Epithelial cell of esophagus (primary cell): ENCODE measurements around the gene WNT7A.

Experiments
- DNase-seq: peaks from one replicate; pipeline ENCODE4 v3.0.0; 2010; ENCODE audit warnings: low read depth
- H3K4me3 ChIP-seq: 2 replicates; pipeline ENCODE4 v1.5.1; 2011; ENCODE audit warnings: mild to moderate bottlenecking, low read length, control low read depth
- CTCF ChIP-seq: IDR thresholded peaks from 2 replicates; pipeline ENCODE4 v1.5.1; 2011; ENCODE audit warnings: low read depth, mild to moderate bottlenecking, low read length, control low read depth, inconsistent platforms; ENCODE audit not compliant: insufficient read depth; ENCODE audit errors: missing control alignments

WNT7A gene

DNA sequence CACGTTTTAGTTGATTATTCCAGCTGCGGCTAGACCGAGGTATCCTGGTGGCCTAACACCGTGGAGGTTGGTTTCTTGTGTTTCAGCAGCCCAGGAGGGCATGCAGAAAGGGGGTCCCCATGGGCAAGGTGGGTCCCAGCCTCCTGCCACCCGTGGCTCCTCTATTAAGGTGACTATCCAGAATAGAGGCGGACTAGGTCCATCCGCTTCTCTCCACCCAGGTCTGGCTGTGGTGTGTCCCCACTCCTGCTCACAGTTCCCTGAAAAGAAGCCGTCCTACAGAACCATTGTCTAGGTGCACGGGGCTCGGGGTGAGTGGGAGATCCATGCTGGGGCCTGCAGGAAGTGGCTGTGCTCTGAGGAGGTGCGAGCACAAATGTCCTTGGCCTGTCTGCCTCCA is 81.5 kb downstream of the WNT7A start:
- DNase-seq = no peak
- H3K4me3 ChIP-seq = no peak overlapping the region
- TF ChIP-seq CTCF = no peak

DNA sequence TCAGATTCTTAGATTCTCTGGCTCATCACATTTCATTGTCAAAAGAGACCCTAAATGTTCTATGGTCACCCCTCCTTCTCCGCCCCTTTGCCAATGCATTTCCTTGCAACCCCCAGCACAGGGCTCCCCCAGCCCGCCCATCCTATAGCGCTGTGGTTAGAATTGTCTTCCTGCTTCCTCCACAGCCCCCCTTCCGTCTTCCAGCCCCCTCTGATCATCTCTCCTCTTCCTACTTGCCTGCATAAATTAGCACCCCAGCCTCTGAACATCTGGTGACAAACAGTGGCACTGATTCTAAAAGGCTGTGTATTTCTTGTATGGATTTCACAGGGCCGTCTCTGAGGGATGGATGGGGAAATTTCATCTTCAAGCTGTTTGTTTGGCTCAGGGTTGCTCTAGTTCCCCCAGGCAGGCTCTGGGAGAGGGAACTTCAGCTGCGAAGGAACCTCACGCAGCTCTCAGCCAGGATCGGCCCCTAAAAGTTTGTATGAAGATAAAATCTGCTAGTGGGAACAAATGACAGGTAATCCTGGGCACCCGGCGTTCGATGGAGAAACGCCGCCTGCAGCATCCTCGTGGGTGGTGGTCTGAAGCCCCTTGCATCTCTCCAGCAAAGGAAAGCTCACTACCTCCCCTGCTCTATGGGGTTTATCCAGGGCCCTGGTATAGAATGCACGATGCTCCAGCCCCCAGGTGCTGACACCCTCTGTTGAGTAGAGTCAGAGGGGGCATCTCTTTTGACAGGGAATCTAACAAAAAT is 83.0 kb downstream of the WNT7A start:
- no peak overlapping the region for H3K4me3 ChIP-seq
- no peak for DNase-seq
- TF ChIP-seq CTCF = no peak

- no peak overlapping the region for H3K4me3 ChIP-seq
- TF ChIP-seq CTCF = no peak
- no peak for DNase-seq
These were observed 84.1 kb downstream of the WNT7A start for GRCh38 chr3:13795816-13796215.

DNA sequence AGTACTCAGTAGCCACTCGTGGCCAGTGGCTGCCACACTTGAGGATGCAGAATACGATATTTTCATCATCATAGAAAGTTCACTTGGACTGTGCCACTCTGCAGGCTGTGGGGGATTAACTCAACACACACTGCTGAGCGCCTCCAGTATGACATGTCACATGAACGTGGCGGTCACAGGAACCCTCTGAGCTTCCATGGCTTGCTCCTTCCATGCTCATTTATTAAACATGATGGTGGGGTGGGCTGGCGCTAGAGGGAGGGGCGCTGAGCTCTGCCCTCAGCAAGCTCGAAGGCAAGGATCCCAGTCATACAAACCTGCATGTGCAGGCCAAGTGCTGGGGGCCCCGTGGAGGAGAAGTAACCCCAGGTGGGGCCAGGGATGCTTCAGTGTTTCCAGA is 85.5 kb downstream of the WNT7A start:
- TF ChIP-seq CTCF = no peak
- H3K4me3 ChIP-seq = no peak overlapping the region
- DNase-seq = no peak

- DNase-seq = no peak
- no peak for TF ChIP-seq CTCF
These were observed 86.4 kb downstream of the WNT7A start for GRCh38 chr3:13793451-13793850.

DNA sequence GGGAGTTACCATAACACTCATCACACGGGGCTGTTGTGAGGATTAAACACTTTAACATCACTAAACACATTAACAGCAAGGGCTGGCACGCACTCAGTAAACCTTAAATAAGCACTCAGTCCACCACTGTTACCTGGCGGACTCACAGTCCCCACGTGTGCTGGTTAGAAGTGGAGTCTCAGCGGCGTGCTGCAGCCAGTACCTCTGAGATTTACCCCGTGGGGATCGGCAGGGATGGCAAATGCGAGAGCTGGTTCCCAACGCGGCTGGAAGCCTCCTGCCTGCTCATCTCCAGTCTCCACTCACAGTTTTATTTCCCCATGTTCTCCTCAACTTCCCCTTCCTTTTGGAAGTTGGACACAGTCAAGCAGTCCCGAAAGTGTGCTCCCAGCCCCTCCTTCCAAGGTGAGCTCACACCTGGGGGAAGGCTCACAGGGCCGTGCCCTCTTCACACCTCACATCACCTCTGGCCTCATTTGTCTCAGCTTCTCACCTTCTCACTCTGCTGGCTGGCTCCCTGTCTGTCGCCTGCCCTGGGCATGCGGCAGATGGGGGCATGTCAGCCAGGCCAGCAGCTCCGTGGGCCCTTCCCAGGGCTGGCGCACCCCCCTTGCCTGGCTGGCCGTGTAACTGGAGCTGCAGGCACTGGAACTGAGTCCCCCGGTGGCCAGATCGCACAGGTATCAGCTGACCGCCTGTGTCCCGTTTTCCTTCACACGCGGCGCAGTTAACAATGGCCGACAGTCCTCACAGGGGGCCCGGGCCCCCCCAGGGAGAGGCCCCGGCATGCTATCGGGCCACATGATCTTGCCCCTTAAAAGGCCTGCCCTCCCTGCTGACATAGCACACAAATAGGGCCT is 87.1 kb downstream of the WNT7A start:
- H3K4me3 ChIP-seq = no peak overlapping the region
- TF ChIP-seq CTCF = no peak
- DNase-seq = no peak

More at GRCh38 chr3:13793451-13793850, 86.4 kb downstream of the WNT7A start:
- H3K4me3 ChIP-seq = no peak overlapping the region
